HG03520 (cell line): Measurements from ENCODE around the gene FDXR.

ENCODE experiments used
- ATAC-seq: cut with Tn5 transposase; IDR thresholded peaks from one replicate; pipeline ENCODE4 v1.9.1; 2021; ENCODE audit warnings: mild to moderate bottlenecking, moderate library complexity; ENCODE audit not compliant: unreplicated experiment

The FDXR gene

GRCh38 chr17:74839990-74840852, 32.6 kb downstream of the FDXR start:
- no peak for ATAC-seq

GRCh38 chr17:74838274-74838673, 34.5 kb downstream of the FDXR start:
- no peak for ATAC-seq

GRCh38 chr17:74836691-74837467, 35.9 kb downstream of the FDXR start:
- ATAC-seq, result no peak

GRCh38 chr17:74836191-74836590, 36.6 kb downstream of the FDXR start:
- ATAC-seq, result no peak

GRCh38 chr17:74833501-74834377, 39.1 kb downstream of the FDXR start:
- no peak for ATAC-seq

GRCh38 chr17:74832421-74832820, 40.4 kb downstream of the FDXR start:
- no peak for ATAC-seq

GRCh38 chr17:74831444-74832146, 41.2 kb downstream of the FDXR start:
- no peak for ATAC-seq

GRCh38 chr17:74830861-74831260, 41.9 kb downstream of the FDXR start:
- no peak for ATAC-seq

GRCh38 chr17:74827800-74828199, 45.0 kb downstream of the FDXR start:
- ATAC-seq, result no peak

- ATAC-seq, result no peak
Observed at GRCh38 chr17:74825952-74826719, 46.7 kb downstream of the FDXR start.

- ATAC-seq, result no peak
Observed at GRCh38 chr17:74824961-74825627, 47.7 kb downstream of the FDXR start.

- no peak for ATAC-seq
Observed at GRCh38 chr17:74822939-74823367, 49.8 kb downstream of the FDXR start.

GRCh38 chr17:74822335-74822938, 50.4 kb downstream of the FDXR start:
- ATAC-seq, result no peak

- ATAC-seq, result no peak
Observed at GRCh38 chr17:74821655-74822334, 51.0 kb downstream of the FDXR start.

- ATAC-seq, result no peak
Observed at GRCh38 chr17:74819801-74820436, 52.9 kb downstream of the FDXR start.

GRCh38 chr17:74818291-74818938, 54.4 kb downstream of the FDXR start:
- ATAC-seq, result no peak
